Umbilical cord (tissue), 2 donors: ENCODE results near the gene EMC8. TPM values are rescaled to one million over a fixed set of nuclear protein-coding genes. Genes with fewer than 3 reads are reported as not detected.
"Not testable (repeated sequence)": the region's sequence is repeated elsewhere in the genome, so short reads cannot be mapped to it uniquely, and the experiment has no call there.

Source experiments
- DNase-seq: peaks from one replicate; pipeline ENCODE4 v3.0.0-alpha.2; 2015; ENCODE audit warnings: low spot score
- total RNA-seq: library from RNA; depleted of rRNA; stranded (reverse); fragments of >200 nt; gene quantifications from one replicate; pipeline ENCODE4 v1.2.3, GENCODE V29; 2014; ENCODE audit warnings: low replicate concordance; ENCODE audit not compliant: insufficient read depth

Gene EMC8
- total RNA-seq, 1 donor from 2014 or later, result 13.5 TPM

GRCh38 chr16:85812811-85813700 is 13.7 kb upstream of the EMC8 start:
- DNase-seq, result no peak

DNA sequence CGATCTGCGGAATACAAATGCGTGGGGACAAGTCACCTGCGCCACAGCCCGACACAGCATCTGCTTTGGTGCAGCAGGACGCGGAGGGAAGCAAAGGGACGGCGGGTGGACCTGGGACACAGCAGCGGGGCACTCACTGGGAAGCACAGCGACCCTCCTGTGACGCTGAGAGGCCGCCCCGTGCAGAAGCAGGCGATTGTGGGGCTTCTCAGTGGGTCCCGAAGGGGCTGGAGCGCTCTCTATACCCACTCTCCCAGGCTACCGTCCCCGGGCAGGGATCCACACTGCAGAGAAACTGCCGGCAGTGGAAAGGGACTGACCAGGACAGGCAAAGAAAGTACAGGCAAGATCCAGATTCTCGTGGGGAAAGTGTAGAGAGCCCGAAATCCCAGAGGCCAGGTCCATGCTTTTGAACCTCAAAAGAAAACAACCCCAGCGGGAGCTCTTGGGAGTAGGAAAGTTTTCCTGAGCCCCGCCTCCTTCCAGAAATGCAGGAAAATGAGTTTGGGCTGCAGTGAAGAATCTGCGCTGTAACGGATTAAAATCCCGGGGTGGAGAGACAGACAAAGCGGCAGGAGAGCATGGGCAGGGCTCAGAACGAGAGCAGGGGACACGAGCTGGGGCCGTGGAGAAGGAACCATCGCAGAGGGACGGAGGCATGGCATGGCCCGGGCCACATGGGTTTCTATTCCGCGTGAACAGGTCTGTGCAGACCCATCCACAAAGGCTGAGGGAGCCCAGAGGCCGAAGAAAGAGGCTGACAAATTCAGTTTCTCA is 12.9 kb upstream of the EMC8 start:
- no peak for DNase-seq

DNA sequence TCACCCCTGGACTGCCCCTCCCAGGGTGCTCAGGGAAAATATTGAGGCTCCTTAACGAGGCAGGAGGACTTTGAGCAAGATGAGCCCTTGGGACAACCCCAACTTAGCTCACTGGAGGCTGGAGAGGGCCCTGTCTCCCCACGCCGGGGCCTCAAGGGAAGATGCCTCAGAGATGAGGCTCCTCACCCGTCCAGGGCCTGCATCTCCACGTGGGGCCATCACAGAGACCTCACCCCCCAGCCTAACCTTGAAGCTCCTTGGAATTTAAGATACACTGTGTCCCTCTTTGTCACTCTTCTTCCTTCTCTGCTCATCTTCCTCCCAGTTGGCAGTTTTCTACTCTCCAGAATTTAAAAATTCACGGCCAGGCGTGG is 11.4 kb upstream of the EMC8 start:
- no peak for DNase-seq

GRCh38 chr16:85810097-85810741 is 10.9 kb upstream of the EMC8 start:
- no peak for DNase-seq

- DNase-seq, result no peak
These were observed 10.3 kb upstream of the EMC8 start for GRCh38 chr16:85809645-85810044.

GRCh38 chr16:85808926-85809325 is 9.6 kb upstream of the EMC8 start:
- DNase-seq, result no peak

GRCh38 chr16:85808104-85808503 is 8.8 kb upstream of the EMC8 start:
- DNase-seq, result not testable (repeated sequence)

- not testable (repeated sequence) for DNase-seq
These were observed 8.0 kb upstream of the EMC8 start for GRCh38 chr16:85807340-85807739.

DNA sequence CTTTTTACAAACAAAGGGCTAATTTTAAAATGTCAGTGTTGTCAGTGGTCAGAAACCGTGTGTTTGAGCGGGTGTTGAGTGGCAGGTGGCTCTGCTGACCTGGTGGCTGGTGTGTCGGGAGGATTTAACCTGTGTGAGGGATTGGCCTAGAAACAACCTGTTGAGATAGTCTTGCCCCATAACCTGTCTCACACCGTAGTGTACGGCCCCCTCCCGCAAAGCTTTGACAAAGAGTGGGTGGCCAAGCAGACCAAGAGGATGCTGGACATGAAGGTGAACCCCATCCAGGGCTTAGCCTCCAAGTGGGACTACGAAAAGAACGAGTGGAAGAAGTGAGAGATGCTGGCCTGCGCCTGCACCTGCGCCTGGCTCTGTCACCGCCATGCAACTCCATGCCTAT is 7.2 kb upstream of the EMC8 start:
- DNase-seq, result no peak

DNA sequence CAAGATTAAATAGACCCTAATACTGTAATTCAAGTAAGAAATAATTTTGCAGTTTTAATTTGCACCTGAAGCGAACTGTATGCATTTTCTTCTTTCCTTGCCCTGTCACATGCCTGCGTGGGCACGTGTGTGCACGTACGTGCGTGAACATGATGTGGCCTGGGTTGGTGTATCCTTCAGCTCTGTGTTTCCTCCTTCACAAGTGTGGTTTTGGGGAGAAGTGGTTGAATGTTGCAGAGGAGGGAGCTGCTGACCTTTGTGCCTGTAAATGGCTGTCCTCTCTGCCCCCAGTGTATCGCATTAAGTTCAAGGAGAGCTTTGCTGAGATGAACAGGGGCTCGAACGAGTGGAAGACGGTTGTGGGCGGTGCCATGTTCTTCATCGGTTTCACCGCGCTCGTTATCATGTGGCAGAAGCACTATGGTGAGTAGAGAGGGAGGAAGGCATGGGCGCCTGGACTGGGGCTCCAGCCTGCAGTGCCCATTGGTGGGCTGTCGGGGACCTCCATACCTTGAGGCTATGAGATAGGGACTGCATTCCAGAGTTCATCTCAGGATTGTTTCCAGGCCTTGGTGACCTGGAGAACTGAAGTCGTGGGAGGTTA is 6.2 kb upstream of the EMC8 start:
- no peak for DNase-seq

GRCh38 chr16:85803570-85803969 is 4.2 kb upstream of the EMC8 start:
- no peak for DNase-seq

DNA sequence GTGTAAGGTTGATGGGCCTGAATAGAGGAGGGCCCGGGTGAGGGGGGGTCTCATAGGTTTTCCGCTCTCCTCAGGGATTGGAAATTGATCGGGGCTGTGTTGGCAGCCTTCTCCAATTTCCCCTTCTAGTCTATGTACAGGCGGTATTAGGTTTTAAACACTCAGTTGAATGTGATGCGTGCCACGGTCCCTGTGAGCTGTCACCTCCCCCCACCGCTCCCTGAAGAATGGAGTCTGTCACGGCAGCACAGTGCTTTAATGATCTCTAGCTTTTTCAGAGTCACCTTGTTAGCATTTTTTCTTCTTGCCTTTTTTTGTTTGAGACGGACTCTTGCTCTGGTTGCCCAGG is 951 bp upstream of the EMC8 start:
- no peak for DNase-seq

GRCh38 chr16:85798901-85799496 is 345 bp downstream of the EMC8 start:
- DNase-seq, result no peak

- DNase-seq, result no peak
These were observed 1.0 kb downstream of the EMC8 start for GRCh38 chr16:85798283-85798776.

GRCh38 chr16:85796599-85796998 is 2.7 kb downstream of the EMC8 start:
- DNase-seq, result no peak

GRCh38 chr16:85796152-85796551 is 3.2 kb downstream of the EMC8 start:
- DNase-seq, result no peak

DNA sequence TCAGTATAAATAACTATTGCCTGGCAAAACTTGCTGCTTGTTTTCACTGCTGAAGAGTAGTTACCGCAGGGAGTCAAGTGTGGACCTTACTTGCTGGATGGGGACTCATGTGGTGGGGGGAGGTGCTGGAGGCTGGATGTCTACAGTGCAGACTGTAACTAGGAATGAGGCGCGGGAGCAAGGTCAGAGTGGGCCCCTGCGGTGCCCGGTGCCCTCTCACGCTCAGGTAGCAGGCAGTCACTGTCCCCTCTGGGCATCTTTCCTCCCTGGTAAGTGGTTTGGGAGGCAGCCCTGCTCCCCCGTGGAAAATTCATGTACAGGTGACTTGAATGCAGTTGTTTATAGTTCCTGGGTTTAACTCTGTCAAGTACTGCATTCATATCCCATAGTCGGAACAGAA is 4.6 kb downstream of the EMC8 start:
- DNase-seq, result no peak

- DNase-seq, result no peak
These were observed 5.6 kb downstream of the EMC8 start for GRCh38 chr16:85793662-85794298.

DNA sequence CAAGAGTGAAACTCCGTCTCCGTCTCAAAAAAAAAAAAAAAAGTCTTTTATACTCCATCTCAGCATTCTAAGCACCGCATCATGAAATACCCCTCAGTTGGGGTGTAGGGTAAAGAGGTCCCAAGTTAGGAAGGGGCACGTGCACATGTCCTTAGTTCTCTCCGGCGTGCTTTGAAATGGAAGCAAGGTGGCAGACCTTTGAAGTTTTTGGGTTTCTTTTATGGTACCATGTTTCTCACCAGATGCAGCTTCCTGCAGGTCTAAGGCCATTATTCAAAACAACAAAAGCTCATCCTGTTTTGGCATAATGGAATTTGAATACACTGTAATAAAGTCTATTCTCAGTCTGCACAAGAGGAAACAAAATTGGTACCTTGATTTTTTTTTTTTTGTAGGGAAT is 9.6 kb downstream of the EMC8 start:
- DNase-seq, result no peak

GRCh38 chr16:85788819-85789218 is 10.5 kb downstream of the EMC8 start:
- no peak for DNase-seq

DNA sequence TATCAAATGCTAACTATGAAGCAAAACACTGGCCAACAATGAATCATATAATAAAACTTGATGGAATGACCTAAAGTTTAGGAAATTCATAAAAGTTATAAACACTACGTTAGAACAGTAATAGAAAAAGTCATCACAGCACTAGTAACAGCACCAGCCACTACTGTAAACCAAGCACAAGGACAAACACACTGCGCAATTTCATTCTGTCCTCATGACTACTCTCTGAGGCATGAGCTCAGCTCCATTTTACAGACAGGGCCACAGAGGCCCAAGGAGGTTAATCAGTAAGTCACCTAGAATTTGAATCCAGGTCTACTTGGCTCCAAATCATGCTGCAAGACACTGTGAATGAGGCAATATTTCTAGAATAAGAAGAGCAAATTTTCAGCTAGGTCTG is 13.4 kb downstream of the EMC8 start:
- DNase-seq, result no peak
